HUES48 (cell line): Measurements from ENCODE around the gene WNK2.

Experiments
- H3K27ac ChIP-seq: one replicate; pipeline ENCODE4 v1.7.0; 2013; ENCODE audit warnings: low read depth, low read length, inconsistent platforms
- H3K27me3 ChIP-seq: 2 replicates; pipeline ENCODE4 v1.6.1; 2013; ENCODE audit warnings: mild to moderate bottlenecking, low read length; ENCODE audit not compliant: control insufficient read depth, insufficient read depth
- H3K36me3 ChIP-seq: 2 replicates; pipeline ENCODE4 v1.6.1; 2013; ENCODE audit warnings: low read length; ENCODE audit not compliant: control insufficient read depth, insufficient read depth
- H3K4me1 ChIP-seq: 2 replicates; pipeline ENCODE4 v1.6.1; 2013; ENCODE audit warnings: mild to moderate bottlenecking, low read length; ENCODE audit not compliant: control insufficient read depth, insufficient read depth
- H3K4me3 ChIP-seq: 2 replicates; pipeline ENCODE4 v1.5.1; 2013; ENCODE audit warnings: mild to moderate bottlenecking, low read depth, low read length
- H3K9ac ChIP-seq: 2 replicates; pipeline ENCODE4 v1.6.1; 2013; ENCODE audit warnings: mild to moderate bottlenecking, low read depth, low read length, moderate library complexity
- H3K9me3 ChIP-seq: 2 replicates; pipeline ENCODE4 v1.6.1; 2013; ENCODE audit warnings: low read length; ENCODE audit not compliant: control insufficient read depth, insufficient read depth

Gene WNK2

GRCh38 chr9:93148721-93149120 is 35.2 kb upstream of the WNK2 start:
- no peaks in the 10 kb centered on the region; the same call in 1 of the 2 replicates for H3K4me1 ChIP-seq
- no peak overlapping the region for H3K9ac ChIP-seq

DNA sequence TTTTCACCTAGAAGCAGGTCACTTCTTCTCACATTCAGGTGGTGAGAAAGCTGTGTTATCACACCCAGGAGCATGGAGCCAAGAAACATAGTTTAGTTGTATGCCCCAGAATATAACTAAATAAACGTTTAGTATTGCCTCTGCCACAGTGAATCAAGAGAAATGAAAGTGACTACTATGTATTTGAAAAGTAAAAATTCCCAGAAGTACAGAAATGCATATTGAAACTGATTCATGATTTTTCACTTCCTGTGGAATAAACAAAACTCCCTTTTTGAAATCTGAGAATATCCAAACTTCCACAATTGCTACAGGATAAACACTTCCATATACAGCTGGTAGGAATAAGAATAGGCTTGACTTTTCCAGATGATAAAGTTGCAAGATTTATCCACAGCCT is 34.6 kb upstream of the WNK2 start:
- Histone ChIP-seq H3K9ac (no peak overlapping the region), H3K27me3 (no peaks in the 10 kb centered on the region), H3K4me1 (no peaks in the 10 kb centered on the region; the same call in 1 of the 2 replicates), H3K27ac (no peak overlapping the region), H3K36me3 (no peaks in the 10 kb centered on the region), H3K4me3 (no peak overlapping the region), H3K9me3 (no peaks in the 10 kb centered on the region)

More at GRCh38 chr9:93148721-93149120, 35.2 kb upstream of the WNK2 start:
- Histone ChIP-seq H3K9me3 (no peaks in the 10 kb centered on the region), H3K27ac (no peak overlapping the region), H3K27me3 (no peaks in the 10 kb centered on the region), H3K36me3 (no peaks in the 10 kb centered on the region), H3K4me3 (no peak overlapping the region)

- H3K4me1 ChIP-seq = no peaks in the 10 kb centered on the region
- no peak overlapping the region for H3K27ac ChIP-seq
- no peak overlapping the region for H3K4me3 ChIP-seq
- no peaks in the 10 kb centered on the region for H3K27me3 ChIP-seq
- H3K36me3 ChIP-seq = no peaks in the 10 kb centered on the region
- no peak overlapping the region for H3K9ac ChIP-seq
- no peaks in the 10 kb centered on the region for H3K9me3 ChIP-seq
These were observed 32.7 kb upstream of the WNK2 start for GRCh38 chr9:93151097-93151784.

DNA sequence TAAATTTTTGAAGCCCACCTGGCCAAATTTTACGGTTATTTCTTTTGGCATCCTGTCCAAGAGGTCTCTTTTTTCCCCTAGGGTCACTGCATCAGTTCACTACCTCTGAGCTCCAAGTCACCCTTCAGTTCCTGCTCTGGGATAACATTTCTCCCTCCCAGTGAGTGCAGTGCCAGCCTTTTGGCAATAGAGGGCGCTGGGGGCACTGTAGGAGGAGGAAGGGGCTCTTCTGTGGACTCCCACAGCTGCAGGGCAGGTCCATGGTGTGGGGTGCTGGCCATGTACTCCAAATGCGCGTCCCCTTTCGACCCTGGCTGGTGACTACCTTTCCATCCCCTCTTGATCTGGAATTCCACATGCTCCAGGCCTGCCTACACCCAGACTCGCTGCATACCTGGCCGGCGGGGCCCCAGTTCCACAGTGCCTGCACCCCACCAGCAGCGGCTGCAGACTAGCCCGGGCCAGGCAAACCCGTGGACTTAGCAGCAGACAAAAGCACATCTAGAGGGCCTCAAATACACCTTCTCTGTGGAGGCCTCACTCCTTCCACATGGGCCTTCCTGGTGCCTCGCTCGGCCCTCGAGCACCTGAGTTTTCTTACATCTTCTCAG is 29.5 kb upstream of the WNK2 start:
- no peaks in the 10 kb centered on the region for H3K4me1 ChIP-seq
- H3K9ac ChIP-seq = no peak overlapping the region
- no peaks in the 10 kb centered on the region for H3K27me3 ChIP-seq
- no peak overlapping the region for H3K27ac ChIP-seq
- H3K36me3 ChIP-seq = no peaks in the 10 kb centered on the region
- H3K9me3 ChIP-seq = no peaks in the 10 kb centered on the region
- no peak overlapping the region for H3K4me3 ChIP-seq

DNA sequence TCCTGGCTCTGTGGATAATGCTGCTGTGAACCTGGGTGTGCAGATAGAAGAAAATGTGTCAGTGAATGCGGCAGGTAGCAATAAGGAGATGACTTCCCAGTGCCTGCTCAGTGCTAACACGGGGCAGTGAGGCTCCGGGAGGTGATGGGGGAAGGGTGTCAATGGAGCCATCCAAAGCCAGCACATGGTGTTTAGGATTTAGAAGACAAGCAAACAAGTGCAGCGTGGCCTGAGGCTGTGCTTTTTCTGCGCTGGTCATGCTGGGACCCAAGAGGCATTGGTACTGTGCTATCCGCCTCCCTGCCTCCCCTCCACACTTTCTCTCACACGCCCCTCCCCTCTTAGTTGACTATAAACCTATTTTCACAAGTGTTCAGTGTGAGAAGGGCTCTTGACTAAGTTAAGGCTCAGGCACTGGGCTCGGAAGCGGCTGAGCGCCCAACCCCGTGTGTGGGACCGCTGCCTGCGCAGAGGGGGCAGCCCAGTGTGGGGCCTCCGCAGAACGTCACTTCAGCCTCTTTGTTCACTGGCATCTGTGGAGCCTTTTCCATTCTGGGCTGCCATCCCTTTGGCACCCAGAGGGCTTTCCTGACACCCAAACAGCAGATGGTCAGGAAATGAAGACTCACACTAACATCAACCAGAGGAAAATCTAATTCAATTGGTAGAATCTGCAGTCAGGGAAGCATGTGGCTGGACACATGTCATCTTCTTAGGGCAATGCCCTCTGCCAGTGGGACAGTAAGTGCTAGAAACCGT is 28.0 kb upstream of the WNK2 start:
- no peak overlapping the region for H3K27ac ChIP-seq
- H3K36me3 ChIP-seq = no peaks in the 10 kb centered on the region
- no peak overlapping the region for H3K4me3 ChIP-seq
- H3K9me3 ChIP-seq = no peaks in the 10 kb centered on the region
- no peaks in the 10 kb centered on the region for H3K27me3 ChIP-seq
- H3K9ac ChIP-seq = no peak overlapping the region
- H3K4me1 ChIP-seq = peaks cover 2% of the 10 kb centered on the region; the same call in 1 of the 2 replicates

- no peak overlapping the region for H3K9ac ChIP-seq
- peaks cover 2% of the 10 kb centered on the region; the same call in 1 of the 2 replicates for H3K4me1 ChIP-seq
- no peak overlapping the region for H3K4me3 ChIP-seq
- no peaks in the 10 kb centered on the region for H3K36me3 ChIP-seq
- H3K9me3 ChIP-seq = no peaks in the 10 kb centered on the region
- no peak overlapping the region for H3K27ac ChIP-seq
- no peaks in the 10 kb centered on the region for H3K27me3 ChIP-seq
These were observed 27.4 kb upstream of the WNK2 start for GRCh38 chr9:93156475-93157008.

DNA sequence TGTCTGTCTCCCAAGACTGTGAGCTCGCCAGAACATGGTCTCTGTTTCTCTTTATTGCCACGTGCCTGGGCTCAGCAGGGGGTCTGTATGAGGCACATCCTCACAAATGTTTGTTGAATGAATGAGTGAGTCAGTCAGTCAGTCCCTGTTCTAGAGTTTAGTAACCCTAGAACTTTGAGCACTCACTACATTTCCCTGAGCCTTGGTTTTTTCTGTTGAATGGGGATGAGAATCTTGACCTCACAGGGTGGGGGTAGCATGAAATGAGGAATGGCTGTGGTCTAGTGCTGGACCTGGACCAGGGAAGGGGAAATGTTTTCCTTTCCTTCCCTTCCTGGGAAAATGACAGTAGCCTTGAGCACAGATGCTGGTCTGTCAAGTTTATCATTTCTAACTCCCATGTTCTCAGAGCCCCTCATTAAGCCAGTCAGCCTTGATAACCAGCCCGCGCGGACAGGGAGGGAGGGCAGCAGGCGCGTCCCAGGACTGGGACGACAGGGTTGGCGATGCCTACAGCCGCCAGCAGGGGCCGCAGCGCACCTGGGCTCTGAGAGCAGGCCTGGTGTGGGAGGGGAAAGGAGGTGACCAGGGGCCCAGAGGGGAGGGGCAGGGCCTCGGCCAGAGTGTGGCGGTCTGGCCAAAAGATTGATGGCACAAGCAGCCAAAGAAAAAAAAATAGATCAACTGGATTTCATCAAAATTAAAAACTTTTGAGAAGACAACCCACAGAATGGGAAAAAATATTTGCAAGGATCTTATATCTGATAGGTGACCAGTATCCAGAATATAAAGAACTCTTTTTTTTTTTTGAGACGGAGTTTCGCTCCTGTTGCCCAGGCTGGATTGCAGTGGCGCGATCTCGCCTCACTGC is 24.1 kb upstream of the WNK2 start:
- Histone ChIP-seq H3K4me1 (peaks cover 2% of the 10 kb centered on the region; the same call in 1 of the 2 replicates), H3K9me3 (no peaks in the 10 kb centered on the region), H3K9ac (no peak overlapping the region), H3K27me3 (no peaks in the 10 kb centered on the region), H3K27ac (no peak overlapping the region), H3K36me3 (no peaks in the 10 kb centered on the region), H3K4me3 (no peak overlapping the region)

DNA sequence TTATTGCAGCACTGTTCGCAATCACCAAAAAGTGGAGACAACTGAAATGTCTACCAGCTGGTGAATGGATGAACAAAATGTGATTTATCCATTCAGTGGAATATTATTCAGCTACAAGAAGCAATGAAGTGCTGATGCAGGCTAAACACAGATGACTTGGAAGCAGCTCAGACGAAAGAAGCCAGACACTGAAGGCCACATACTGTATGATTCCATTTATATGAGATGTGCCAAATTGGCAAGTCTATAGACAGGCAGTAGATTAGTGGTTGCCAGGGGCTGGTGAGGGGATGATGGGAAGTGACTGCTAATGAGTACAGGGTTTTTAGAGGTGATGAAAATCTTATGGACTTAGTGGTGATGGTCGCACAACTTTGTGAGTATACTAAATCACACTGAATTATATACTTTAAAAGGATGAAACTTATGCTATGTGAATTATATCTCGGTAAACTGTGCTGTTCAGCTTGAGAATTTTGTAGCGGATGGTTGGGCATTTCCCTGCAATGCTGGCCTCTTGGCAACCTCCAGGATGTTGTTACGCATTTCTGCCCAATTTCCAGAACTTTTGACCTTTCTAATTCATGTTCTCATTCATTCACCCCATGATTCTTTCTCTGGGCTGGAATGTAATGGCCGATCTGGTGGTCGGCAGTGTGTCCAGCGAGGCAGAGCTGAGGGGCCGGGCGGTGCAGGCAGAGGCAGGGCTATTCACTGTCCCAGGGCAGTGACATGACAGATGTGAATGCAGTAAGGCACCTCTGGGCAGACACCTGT is 22.0 kb upstream of the WNK2 start:
- H3K9ac ChIP-seq = no peak overlapping the region
- no peaks in the 10 kb centered on the region for H3K36me3 ChIP-seq
- H3K4me3 ChIP-seq = no peak overlapping the region
- no peak overlapping the region for H3K27ac ChIP-seq
- H3K9me3 ChIP-seq = no peaks in the 10 kb centered on the region
- H3K4me1 ChIP-seq = peaks cover 2% of the 10 kb centered on the region; the same call in 1 of the 2 replicates
- no peaks in the 10 kb centered on the region for H3K27me3 ChIP-seq

DNA sequence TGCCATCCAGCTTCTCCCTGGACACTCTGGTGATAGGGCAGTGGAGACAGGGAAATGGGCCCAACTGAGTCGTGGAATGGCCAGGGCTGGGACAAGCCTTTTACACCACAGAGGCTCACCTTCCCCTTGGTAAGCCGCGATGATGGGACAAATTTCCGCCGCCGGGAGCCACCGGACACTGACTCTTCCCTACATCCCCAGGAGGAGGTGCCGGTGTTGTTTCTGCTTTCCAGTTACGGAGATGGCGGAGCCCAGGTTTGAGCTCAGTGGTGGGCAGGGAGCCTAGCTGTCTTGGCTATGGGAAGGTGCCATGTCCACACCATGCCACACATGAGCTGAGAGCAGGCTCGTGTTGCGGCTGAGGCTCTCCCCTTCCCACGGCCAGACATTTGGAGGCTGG is 19.9 kb upstream of the WNK2 start:
- Histone ChIP-seq H3K4me1 (peaks cover 2% of the 10 kb centered on the region; the same call in 1 of the 2 replicates), H3K27ac (no peak overlapping the region), H3K9ac (no peak overlapping the region), H3K36me3 (no peaks in the 10 kb centered on the region), H3K27me3 (no peaks in the 10 kb centered on the region), H3K9me3 (no peaks in the 10 kb centered on the region), H3K4me3 (no peak overlapping the region)

GRCh38 chr9:93166699-93167098 is 17.2 kb upstream of the WNK2 start:
- H3K9me3 ChIP-seq = no peaks in the 10 kb centered on the region
- H3K4me1 ChIP-seq = no peaks in the 10 kb centered on the region
- no peaks in the 10 kb centered on the region for H3K36me3 ChIP-seq
- H3K9ac ChIP-seq = no peak overlapping the region
- H3K27me3 ChIP-seq = no peaks in the 10 kb centered on the region
- H3K4me3 ChIP-seq = no peak overlapping the region
- H3K27ac ChIP-seq = no peak overlapping the region
